ENCODE data around the gene POLG2. TPM values are rescaled to one million over a fixed set of nuclear protein-coding genes. Genes with fewer than 3 reads are reported as not detected.
A peak's percentile ranks its signal among the peaks of the same experiment; 100 is the strongest.

The POLG2 gene
- polyA plus RNA-seq, 1 donor from 2014 or later, result 16.9 TPM

- peak overlapping the region; percentile 47 for H2AFZ ChIP-seq (ENCODE audit: low read depth, low read length)
- H3K9ac ChIP-seq (ENCODE audit: low read length), result peak overlapping the region; percentile 100
- peak overlapping the region; percentile 100 for H3K27ac ChIP-seq (ENCODE audit: low read length)
- peaks cover 21% of the 10 kb centered on the region for H3K36me3 ChIP-seq (ENCODE audit: insufficient read depth, low read length)
- no peaks in the 10 kb centered on the region for H3K27me3 ChIP-seq (ENCODE audit: insufficient read depth, low read depth, low read length)
- peaks cover 8% of the 10 kb centered on the region for H3F3A ChIP-seq (ENCODE audit: insufficient read depth, low read length, poor library complexity, severe bottlenecking)
- H3K9me3 ChIP-seq (ENCODE audit: low read length), result no peaks in the 10 kb centered on the region
- H3K4me3 ChIP-seq (ENCODE audit: low read length), result peak overlapping the region; percentile 97
- peak; percentile 32 for TF ChIP-seq EP300 (conservative IDR thresholded peaks at IDR 0.05; ENCODE audit: poor library complexity, severe bottlenecking)
- TF ChIP-seq SMC3 (conservative IDR thresholded peaks at IDR 0.05; ENCODE audit: poor library complexity), result no peak
- peak; percentile 82 for TF ChIP-seq REST (IDR thresholded peaks at IDR 0.05; ENCODE audit: borderline replicate concordance)
- no peak for TF ChIP-seq CTCF (IDR thresholded peaks at IDR 0.05; ENCODE audit: poor library complexity, severe bottlenecking)
- TF ChIP-seq EZH2 (IDR thresholded peaks at IDR 0.05; ENCODE audit: borderline replicate concordance, insufficient read depth, low read length, poor library complexity, severe bottlenecking), result no peak
- no peak for TF ChIP-seq RAD21 (conservative IDR thresholded peaks at IDR 0.05)
- peak; percentile 86 for TF ChIP-seq TAF1 (IDR thresholded peaks at IDR 0.05; ENCODE audit: low read depth)
- peak; percentile 87 for TF ChIP-seq POLR2AphosphoS5 (IDR thresholded peaks at IDR 0.05)
- TF ChIP-seq MXI1 (conservative IDR thresholded peaks at IDR 0.05; ENCODE audit: poor library complexity, severe bottlenecking), result peak; percentile 66
- no peak overlapping the region for H3K4me2 ChIP-seq (ENCODE audit: low read length)
- no peaks in the 10 kb centered on the region for H3K9me2 ChIP-seq (ENCODE audit: insufficient read depth, low read length)
- peaks cover 20% of the 10 kb centered on the region for H4K20me1 ChIP-seq (ENCODE audit: insufficient read depth)
- peaks cover 80% of the 10 kb centered on the region for H3K79me2 ChIP-seq (replicated peaks; ENCODE audit: insufficient read depth, low read length)
These were observed 8.7 kb upstream of the POLG2 start for GRCh38 chr17:64505340-64506200.

- H4K20me1 ChIP-seq (ENCODE audit: insufficient read depth), result peaks cover 23% of the 10 kb centered on the region
- no peaks in the 10 kb centered on the region for H3K9me2 ChIP-seq (ENCODE audit: insufficient read depth, low read length)
- H3K27me3 ChIP-seq (ENCODE audit: insufficient read depth, low read depth, low read length), result no peaks in the 10 kb centered on the region
- H2AFZ ChIP-seq (ENCODE audit: low read depth, low read length), result no peak overlapping the region
- H3F3A ChIP-seq (ENCODE audit: insufficient read depth, low read length, poor library complexity, severe bottlenecking), result peaks cover 8% of the 10 kb centered on the region
- peaks cover 28% of the 10 kb centered on the region for H3K36me3 ChIP-seq (ENCODE audit: insufficient read depth, low read length)
- TF ChIP-seq TAF1 (IDR thresholded peaks at IDR 0.05; ENCODE audit: low read depth) (no peak), POLR2AphosphoS5 (IDR thresholded peaks at IDR 0.05) (no peak), MXI1 (conservative IDR thresholded peaks at IDR 0.05; ENCODE audit: poor library complexity, severe bottlenecking) (no peak), REST (IDR thresholded peaks at IDR 0.05; ENCODE audit: borderline replicate concordance) (no peak), EZH2 (IDR thresholded peaks at IDR 0.05; ENCODE audit: borderline replicate concordance, insufficient read depth, low read length, poor library complexity, severe bottlenecking) (no peak), RAD21 (conservative IDR thresholded peaks at IDR 0.05) (no peak), CTCF (IDR thresholded peaks at IDR 0.05; ENCODE audit: poor library complexity, severe bottlenecking) (no peak), SMC3 (conservative IDR thresholded peaks at IDR 0.05; ENCODE audit: poor library complexity) (no peak), EP300 (conservative IDR thresholded peaks at IDR 0.05; ENCODE audit: poor library complexity, severe bottlenecking) (no peak)
- H3K9ac ChIP-seq (ENCODE audit: low read length), result peak overlapping the region; percentile 100
- H3K79me2 ChIP-seq (replicated peaks; ENCODE audit: insufficient read depth, low read length), result peaks cover 79% of the 10 kb centered on the region
- peak overlapping the region; percentile 95 for H3K4me2 ChIP-seq (ENCODE audit: low read length)
- no peaks in the 10 kb centered on the region for H3K9me3 ChIP-seq (ENCODE audit: low read length)
- peak overlapping the region; percentile 97 for H3K4me3 ChIP-seq (ENCODE audit: low read length)
- H3K27ac ChIP-seq (ENCODE audit: low read length), result peak overlapping the region; percentile 100
These were observed 8.0 kb upstream of the POLG2 start for GRCh38 chr17:64504769-64505339.
